Stimulated activated CD8-positive, alpha-beta memory T cell treated with anti-CD3 and anti-CD28 coated beads, Interleukin-7, amount 100 ng/mL, for 48 hours (primary cell): ENCODE measurements around the gene LDLRAD4.

Source experiments
- DNase-seq, 2 donors: peaks; one replicate each; pipeline ENCODE4 v3.0.0-alpha.2; 2020; ENCODE audit warnings: low read depth in 1 of 2; ENCODE audit errors: extremely low read depth in 1 of 2

The LDLRAD4 gene

DNA sequence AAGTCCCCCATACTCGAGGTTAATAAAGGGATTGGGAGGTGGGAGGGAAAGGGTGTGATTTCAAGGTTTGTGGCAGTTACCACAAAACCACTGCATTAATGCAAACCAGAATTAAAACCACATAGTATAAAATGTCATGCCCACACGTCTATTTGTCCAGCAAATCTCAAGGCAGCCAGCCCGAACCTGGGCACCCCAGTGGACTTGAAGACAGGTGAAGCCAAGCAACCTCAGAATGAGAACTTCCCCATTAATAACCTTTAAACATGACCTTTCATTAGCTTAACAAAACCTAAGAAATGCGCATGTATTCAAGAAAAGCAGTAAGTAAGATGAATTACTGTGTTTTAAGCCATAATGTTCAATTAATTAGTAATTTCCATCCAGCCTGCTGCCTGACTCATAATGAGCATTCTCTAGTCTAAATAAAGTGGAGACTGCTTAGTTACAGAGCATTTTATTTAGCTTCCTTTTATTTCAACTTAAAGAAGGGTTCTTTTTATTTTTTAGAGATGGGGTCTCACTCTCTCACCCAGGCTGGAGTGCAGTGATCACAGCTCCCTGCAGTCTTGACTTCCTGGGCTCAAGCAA is 278.2 kb downstream of the LDLRAD4 start:
- DNase-seq, result no peak

DNA sequence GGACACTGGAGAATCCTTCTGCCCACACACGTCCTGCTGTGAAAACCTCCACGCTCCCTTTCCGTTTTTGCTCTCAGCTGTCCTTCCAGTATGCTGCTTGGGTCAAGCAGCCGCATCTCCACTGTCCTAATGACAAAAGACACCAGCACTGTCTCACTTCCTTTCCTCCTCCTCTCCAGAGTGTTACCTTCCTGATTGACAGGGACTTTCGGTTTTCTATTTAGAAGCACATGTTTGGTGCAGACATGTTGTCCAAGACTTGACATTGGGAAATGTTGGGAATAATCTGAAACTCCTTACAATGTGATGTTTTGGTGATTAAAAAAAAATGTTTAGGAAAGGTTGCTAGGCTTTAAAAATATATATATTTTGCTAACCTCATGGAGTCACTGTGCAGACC is 281.2 kb downstream of the LDLRAD4 start:
- no peak for DNase-seq

DNA sequence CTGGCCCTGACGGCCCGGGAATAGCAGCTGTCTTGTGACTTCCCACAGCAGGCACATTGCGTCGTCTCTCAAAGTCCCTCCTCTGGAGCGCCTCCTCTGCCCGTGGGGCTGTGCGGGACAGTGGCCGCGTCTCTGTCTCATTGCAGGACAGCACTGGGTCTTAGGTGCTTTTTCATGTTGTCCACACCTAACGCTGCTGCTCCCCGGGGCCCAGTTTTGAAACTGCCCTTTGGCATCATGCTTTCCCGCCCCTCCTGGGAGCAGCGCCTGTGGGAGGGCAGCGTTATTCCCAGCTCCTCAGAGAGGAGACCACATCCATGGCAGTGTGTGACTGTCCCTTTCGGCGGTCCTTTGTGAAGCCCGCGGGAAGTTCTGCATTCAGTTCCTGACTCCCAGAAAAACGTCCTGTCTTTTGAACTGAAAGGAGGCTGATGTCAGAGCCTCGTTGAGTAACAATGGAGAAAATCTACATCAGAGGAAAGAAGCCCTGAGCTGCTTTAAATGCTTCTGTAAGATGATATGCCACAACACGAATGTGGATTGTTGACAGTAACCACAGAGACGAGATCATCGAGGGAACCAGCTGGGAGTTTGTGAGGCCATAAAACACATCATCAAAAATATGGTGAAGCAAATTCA is 281.8 kb downstream of the LDLRAD4 start:
- DNase-seq, result no peak

DNA sequence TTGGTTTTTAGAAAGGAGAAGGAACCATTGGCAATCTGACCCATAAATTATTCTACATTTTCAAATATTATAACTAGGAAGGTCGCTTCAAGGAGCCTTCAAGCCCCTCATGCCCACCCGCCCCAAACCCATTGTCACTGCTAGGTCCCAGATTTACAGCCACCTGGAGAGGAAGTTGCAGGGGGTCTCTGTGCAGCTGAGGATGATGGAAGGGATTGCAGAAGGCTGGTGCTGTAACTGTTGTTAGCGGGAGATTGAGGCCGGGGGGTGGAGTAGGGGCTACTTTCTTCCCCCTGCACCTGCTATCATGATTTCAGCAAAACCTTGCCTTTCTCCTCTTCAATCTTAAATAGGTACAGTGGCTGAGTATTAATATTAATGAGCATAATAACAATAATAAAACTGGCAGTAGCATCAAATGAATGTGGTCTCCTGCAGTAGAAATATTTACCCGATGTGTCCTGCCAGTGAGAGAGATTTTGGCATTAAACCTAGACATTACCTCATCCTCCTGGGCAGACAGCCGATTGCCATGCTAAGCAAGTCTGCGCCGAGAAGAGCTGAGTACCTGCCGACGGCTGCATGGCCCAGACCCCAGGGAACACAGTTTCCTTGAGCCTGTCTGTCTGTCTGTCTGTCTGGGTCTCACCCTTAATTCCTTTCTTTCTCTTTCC is 282.4 kb downstream of the LDLRAD4 start:
- DNase-seq, result no peak

DNA sequence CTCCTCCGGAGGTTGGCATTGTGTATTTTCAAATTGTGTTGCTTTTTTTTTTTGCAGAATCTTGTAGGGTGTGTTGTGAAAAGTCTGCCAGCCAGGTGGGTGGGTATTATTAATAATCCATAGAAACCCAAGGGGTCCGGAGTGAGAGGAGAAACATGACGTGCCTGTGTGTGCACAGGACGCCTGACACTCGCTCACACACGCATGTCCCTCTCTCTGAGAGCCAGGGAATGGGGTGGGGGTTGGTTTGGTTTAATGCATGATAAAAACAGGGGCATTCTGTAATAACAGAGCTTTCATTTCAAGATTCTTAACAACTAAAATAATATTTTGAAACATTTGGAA is 283.0 kb downstream of the LDLRAD4 start:
- DNase-seq, result no peak

DNA sequence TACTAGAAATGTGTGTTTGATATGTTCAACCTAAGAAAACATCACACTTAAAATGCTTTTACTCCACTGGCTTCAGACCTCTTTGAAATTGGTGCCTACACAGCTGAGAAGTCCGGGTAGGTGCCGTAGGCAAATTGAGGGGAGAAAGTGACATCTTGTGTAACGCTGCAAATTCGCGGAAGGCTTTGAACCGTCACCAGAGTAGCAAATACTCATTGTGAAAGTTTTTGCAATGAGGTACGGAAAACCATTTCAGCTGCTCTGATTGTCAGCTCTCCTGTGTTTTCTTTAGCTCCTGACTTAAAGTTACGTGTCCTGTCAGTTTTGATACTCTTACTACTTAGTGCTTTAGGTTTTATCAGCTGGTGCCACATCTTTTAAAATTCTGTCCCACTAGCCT is 283.3 kb downstream of the LDLRAD4 start:
- DNase-seq, result no peak

DNA sequence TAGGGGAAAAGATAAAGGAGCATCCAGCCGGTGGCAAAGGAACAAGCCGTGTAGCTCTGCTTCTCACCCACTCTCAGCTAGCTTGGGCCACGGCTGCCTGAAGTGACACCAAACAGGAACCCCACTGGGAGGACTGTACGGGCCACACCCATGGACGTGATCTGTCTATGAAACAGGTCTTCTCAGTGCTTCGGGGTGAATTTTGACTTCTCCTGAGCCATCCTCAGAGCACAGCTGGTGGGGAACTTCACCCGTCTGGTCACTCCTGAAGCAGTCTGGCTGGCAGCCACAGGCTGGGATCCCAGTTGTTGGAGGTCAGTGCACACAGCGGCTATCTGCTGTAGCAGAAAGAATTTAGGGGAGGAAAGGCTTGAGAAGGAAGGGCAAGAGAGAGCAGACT is 284.0 kb downstream of the LDLRAD4 start:
- no peak for DNase-seq

DNA sequence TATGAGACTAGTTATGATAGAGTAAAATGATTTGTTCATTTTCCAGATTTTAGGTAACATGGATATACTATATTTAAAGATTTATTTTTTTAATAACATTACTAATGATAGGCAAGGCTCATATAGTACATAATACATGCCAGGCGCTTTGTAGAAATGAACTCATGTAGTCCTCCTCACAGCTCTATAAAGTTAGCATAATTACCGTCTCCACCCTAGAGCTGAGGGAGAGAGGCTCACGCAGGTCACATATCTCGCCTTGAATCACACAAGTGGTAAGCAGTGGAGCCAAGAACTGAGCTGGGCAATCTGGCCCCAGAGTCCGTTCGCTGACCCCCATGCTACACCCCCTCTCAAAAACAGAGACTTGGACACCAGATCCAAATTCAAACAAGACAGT is 285.3 kb downstream of the LDLRAD4 start:
- DNase-seq, result no peak

DNA sequence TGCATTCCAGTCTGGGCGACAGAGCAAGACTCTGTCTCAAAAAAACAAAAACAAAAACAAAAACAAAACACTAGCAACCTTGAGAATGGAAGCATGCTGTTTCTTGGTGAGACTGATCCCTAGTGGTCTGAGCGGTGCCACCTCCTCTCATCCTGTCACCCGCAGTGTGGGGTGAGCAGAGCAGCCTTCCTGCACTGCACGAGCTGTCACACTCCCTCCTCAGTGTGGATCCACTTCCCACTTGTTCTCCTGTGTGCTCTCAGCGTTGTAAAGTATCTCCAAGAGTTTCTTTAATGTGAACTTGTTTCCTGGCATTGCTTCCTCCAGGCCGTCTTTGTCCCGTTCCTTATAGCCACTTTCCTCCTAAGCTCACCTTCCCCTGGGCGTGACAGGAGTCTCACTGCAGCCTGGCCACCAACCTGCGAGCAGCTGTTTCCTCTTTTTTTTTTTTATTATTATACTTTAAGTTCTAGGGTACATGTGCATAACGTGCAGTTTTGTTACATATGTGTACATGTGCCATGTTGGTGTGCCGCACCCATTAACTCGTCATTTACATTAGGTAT is 287.3 kb downstream of the LDLRAD4 start:
- DNase-seq, result no peak

DNA sequence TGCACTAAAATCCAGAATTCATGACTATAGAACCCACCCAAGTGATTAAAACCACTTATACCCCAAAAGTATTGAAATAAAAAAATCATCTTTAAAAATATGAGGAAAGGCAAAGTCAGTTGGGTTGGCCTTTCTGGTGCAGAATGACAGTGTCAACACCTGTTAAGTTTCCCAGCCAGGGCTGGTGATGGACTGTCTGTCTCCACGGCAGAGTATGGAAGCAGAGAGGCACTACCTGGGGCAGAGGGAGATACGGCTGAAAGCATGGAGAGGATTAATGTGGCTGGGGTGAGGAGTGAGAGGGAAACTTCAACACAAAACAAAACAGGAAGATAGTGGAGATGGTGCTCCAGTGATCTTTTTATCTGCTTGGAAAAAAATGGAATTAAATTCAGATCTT is 292.0 kb downstream of the LDLRAD4 start:
- no peak for DNase-seq

DNA sequence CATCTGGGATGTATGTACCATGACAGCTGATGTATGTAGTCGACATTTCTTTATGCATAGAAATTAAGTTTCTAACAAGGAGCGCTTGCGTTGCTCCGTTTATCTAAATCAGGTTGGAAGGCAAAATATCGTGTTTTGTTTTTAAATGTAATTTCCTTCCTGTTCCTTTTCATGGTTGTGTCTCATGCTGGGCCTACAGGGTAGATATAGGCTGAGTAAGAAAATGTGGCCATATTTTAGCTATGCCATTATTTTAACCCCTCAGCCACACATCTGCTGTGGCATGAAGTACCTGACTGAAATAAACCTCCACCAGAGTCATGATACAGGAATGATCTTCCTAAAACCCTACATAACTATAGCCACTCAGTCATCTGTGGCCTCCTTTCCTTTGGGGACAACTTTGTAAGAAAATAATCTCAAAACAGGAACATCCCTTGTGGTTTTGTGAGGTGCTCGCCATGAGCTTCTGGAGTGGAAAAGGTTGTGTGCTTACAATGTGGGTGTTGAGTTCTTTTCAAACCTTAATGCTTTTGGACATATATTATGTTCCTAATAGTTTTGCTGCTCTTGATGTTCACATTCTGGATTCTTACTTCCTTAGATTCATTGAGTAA is 293.5 kb downstream of the LDLRAD4 start:
- no peak for DNase-seq

DNA sequence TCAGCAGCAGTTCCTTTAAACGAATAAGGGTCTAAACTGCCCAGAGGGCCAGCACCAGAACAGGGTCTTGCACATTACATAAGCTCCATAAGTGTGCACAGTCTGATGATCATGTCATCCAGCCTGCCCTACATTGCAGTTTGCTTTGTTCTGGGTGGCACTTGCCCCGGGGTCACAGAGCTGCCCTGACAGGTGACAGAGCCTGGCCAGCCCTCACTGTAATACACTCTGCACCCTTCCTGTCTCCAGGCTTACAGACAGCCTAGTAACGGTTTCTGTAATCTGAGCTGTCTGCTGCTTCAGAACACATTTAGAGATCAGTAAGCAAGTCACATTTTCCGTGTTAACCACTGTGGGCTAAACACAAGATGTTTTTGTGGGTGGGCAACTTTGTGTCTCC is 294.5 kb downstream of the LDLRAD4 start:
- DNase-seq, result no peak

DNA sequence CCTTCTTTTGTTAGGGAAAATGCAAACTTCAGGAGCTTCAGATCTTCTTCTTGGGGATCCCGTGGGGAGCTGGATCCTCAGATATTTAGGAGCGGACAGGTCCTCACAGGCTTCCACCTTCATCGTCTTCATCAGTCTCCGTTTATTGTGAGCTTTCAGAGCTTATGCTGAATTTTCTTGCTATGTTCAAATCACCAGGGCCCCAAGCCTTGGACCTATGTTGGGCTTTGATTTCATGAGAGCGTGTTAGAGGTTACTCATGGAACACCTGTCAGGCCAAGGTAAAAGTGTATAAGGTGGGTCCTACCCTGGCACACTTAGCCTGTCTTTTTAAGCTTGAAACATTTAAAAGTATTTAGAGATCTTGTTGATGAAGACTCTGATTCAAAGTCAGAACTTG is 294.9 kb downstream of the LDLRAD4 start:
- DNase-seq, result no peak

DNA sequence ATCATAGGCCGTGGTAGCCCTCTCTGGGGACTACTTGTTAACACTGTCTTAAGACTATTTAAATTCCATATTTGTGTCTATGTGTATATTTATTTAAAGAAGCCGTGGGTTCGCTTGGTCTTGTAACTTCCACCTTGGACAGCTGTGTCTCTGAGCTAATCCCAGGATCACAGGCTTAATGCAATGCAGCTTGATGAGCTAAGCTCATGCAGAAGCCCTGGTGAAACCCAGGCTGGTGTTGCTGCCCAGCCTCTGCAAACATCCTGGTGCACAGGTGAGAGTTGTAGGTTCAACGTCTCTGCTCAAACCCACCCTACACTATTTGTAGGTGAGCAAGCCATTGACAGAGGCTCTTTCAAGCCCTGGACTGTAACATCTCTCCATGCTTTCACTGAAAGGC is 296.0 kb downstream of the LDLRAD4 start:
- DNase-seq, result no peak

DNA sequence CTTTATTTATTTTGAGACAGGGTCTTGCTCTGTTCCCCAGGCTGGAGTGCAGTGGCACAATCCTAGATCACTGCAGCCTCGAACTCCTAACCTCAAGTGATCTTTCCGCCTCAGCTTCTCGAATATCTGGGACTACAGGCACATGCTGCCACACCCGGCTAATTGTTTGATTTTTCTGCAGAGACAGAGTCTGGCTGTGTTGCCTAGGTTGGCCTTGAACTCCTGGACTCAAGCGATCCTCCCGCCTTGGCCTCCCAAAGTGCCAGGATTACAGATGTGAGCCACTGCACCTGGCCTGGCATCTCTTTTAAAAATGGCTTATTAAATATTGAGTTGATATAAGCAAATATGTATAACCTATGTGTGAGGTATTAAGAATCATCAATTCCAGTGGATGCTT is 298.3 kb downstream of the LDLRAD4 start:
- DNase-seq, result no peak

DNA sequence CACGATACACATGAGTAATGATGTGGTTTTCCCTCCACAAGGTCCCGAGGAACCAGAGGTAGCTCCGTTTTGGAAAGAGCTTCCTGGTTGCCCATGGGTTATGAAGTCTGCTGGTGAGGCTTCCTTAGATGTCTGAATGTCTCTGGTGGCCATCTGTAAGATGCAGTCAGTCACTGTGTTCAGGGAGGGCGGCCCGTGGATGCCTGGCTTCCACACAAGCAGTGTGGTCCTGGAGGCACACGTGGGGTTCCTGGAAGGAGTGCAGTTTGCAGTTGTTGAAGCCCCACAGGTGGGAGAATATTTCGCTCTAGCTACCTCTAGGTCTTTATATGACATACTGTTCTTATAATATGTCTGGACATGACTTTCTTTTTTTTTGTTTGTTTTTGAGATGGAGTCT is 298.8 kb downstream of the LDLRAD4 start:
- DNase-seq, result no peak

DNA sequence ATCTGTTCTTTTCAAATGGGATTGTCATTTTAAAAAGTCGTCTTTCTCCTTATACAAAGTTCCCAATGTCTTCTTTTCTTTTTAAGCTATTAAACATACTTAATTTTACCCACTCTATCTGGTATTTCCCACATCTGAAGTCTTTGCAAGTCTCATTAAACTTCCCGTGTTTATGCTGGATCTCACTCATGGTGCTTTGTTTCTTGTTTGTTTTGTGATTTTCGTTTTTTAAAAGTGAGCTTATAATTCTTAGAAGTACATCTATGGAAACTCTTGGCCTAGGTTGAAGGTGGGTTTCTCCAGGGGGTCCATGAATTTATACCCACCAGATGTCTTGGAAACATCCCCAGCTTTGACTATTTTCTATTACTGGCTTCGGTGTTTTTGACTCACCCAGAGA is 299.8 kb downstream of the LDLRAD4 start:
- DNase-seq, result no peak

DNA sequence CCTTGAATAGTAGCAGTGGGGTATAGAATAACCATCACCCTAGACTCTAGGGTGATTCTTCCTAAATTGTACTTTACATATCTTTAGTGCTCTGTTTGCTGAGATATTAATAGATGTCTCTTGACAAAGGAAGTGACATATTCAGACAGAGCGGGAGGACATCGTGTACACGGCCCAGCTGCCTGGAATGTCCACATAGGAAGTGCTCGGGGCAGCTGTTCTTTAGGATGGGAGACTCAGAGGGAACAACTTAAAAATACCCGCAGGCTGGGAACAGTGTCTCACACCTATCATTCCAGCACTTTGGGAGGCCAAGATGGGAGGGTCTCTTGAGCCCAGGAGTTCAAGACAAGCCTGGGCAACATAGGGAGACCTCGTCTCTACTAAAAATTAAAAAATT is 301.7 kb downstream of the LDLRAD4 start:
- no peak for DNase-seq

DNA sequence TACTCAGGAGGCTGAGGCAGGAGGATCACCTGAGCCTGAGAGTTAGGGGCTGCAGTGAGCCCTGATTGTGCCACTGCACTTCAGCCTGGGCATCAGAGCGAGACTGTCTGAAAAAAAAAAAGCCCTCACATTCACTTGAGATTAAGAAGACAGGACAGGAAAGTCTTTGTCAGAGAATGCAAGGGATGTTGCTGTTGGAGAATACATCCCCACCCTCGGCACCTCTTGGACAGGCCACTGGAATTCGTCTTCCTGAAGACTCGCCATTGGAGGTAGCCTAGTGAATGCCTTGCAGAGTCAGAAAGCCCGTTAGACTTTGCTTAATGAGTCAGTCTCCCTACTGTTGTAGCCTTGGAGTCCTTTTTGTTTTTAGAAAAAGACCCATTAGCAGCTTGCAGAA is 302.2 kb downstream of the LDLRAD4 start:
- DNase-seq, result no peak

DNA sequence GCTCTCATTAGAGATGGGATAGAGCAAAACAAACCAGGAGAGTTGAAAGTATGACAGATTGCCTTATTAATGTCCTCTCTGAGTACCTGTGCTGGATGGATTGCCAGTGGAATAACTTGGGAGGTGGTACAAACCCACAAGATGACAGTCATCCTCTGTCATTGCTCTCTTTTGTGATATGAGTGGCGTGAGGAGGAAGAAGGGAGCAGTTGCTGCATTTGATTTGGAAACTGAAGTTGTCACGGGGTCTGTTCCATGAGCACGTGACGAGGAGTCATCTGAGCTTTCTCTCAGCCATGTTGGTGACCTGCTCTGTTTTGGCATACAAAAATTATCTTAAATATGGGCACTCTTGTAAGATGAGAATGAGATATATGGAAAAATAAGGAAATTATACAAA is 302.9 kb downstream of the LDLRAD4 start:
- DNase-seq, result no peak

DNA sequence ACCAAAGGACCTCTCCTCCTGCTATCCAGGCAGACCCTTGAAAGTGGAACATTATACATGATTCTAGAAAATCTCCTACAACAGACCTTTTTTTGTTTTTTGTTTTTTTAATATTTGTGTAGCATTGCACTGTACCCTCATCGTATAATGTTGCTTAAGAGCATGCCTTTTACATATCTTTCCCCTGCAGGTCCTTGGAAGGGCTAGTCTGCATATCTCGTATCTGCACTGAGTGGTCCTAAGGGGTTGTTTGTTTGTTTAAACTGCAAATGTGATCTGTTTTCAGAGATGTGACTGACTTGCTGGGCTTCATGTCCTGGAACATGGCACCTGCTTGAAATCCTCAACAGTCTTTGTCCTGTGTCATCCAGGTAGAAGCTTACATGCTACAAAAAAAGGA is 303.7 kb downstream of the LDLRAD4 start:
- DNase-seq, result no peak
